ENCODE data around the gene SHLD1.
"Not testable (repeated sequence)": the region's sequence is repeated elsewhere in the genome, so short reads cannot be mapped to it uniquely, and the experiment has no call there.

Gene SHLD1

DNA sequence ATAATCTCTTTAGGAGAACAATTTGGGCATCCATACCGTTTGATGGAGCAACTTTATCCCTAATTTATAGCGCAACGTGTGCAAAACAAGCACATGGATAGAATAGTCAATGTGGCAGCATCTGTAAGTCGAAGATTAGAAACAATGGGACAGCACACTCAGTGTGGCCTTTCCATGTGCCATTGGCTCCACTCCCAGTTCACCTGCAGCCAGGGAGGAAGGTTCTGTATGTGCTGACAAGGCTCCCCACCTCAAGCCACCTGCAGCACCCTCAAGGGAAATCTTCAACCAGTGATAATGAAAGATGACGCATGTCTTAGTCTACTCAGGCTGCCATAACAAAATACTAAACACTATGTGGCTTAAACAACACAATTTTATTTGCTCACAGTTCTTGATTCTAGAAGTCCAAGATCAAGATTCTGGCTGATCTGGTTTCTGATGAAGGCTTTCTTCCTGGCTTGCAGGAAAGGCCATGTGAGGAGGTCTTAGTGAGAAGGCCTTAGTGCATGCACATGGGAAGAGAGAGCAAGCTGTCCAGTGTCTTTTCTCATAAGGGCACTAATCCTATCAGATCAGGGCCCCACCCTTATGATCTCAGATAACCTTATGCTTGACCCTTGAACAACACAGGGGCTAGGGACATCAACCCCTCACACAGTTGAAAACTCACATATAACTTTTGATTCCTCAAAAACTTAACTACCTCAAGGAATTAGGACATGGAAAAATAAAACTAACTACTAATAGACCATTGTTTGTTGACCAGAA is 34.9 kb upstream of the SHLD1 start:
- no peak overlapping the region for H3K4me3 ChIP-seq (ENCODE audit: low read depth, low read length)
- no peak for TF ChIP-seq CTCF (IDR thresholded peaks at IDR 0.05; ENCODE audit: low read depth, low read length)

- no peak overlapping the region for H3K4me3 ChIP-seq (ENCODE audit: low read depth, low read length)
- no peak for TF ChIP-seq CTCF (IDR thresholded peaks at IDR 0.05; ENCODE audit: low read depth, low read length)
Measured at GRCh38 chr20:5716953-5717352, 33.2 kb upstream of the SHLD1 start.

- H3K4me3 ChIP-seq (ENCODE audit: low read depth, low read length): no peak overlapping the region
- TF ChIP-seq CTCF (IDR thresholded peaks at IDR 0.05; ENCODE audit: low read depth, low read length): no peak
Measured at GRCh38 chr20:5718896-5719595, 31.2 kb upstream of the SHLD1 start.

DNA sequence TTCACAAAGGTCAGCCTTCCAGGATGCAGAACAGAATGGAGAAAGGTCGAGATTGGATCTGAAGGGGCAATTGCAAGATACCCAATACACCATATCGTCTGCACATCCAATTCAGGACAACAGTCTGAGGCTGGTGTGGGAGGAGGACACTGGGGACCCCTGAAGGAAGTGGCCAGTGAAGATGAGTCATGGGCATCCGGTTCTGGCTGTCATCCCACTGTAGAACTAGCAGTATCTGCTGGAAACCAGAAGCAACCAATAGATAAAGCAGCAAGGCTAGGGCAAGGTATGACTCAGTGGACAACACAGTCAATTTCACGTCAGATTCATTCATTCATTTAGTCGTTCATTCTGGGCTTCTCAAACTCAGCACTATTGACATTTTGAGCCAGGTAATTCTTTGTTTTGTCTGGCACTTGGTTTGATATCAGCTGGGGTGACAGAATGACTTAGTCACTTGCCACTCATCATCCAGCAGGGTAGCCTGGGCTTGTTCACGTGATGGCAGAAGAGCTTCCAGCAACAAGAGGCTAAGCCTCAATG is 30.3 kb upstream of the SHLD1 start:
- H3K4me3 ChIP-seq (ENCODE audit: low read depth, low read length): no peak overlapping the region
- TF ChIP-seq CTCF (IDR thresholded peaks at IDR 0.05; ENCODE audit: low read depth, low read length): no peak

- no peak overlapping the region for H3K4me3 ChIP-seq (ENCODE audit: low read depth, low read length)
- TF ChIP-seq CTCF (IDR thresholded peaks at IDR 0.05; ENCODE audit: low read depth, low read length): no peak
Measured at GRCh38 chr20:5720696-5721095, 29.5 kb upstream of the SHLD1 start.

DNA sequence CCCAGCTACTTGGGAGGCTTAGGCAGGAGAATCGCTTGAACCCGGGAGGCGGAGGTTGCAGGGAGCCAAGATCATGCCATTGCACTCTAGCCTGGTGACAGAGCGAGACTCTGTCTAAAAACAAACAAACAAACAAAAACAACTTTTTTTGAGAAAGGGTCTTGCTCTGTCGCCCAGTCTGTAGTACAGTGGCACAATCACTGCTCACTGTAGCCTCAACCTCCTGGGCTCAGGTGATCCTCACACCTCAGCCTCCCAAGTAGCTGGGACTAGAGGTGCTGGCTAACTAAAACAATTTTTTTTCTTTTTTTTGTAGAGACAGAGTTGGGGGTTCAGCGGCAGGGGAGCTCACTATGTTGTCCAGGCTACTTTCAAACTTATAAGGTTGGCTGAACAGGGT is 28.8 kb upstream of the SHLD1 start:
- not testable (repeated sequence) for H3K4me3 ChIP-seq (ENCODE audit: low read depth, low read length)

DNA sequence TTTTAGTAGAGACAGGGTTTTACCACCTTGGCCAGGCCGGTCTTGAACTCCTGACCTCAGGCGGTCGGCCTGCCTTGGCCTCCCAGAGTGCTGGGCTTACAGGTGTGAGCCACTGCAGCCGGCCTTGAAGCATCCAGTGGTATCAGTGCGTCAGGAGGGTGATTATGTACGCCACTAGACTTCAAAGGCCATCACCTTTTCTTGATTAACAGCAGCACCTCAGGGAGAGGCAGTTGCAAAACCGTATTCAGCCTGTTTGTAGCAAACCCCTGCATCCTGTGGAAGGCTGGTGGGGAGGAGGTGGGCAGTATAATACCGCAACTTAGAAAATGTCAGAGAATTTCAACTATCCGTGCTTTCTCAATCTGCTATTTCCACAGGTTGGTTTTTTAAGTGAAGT is 27.3 kb upstream of the SHLD1 start:
- TF ChIP-seq CTCF (IDR thresholded peaks at IDR 0.05; ENCODE audit: low read depth, low read length): no peak
- H3K4me3 ChIP-seq (ENCODE audit: low read depth, low read length): no peak overlapping the region

DNA sequence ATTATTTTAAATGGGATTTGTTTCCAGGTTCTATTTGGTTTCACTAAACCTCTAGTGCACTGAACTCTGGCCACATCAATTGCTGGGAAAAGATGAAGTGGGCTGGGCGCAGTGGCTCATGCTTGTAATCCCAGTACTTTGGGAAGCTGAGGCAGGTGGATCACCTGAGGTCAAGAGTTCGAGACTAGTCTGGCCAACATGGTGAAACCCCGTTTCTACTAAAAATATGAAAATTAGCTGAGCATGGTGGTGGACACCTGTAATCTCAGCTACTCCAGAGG is 25.1 kb upstream of the SHLD1 start:
- not testable (repeated sequence) for H3K4me3 ChIP-seq (ENCODE audit: low read depth, low read length)
